HTR-8/SVneo (cell line): ENCODE data around the gene GPC3.

Experiments used
- DNase-seq: peaks from one replicate; pipeline ENCODE4 v3.0.0; 2011; ENCODE audit warnings: low spot score, mixed read lengths; ENCODE audit not compliant: insufficient read length
- FAIRE-seq: peaks from 2 replicates; lab custom pipeline; 2011; peaks lifted over from hg19 to GRCh38; lab: Jason Lieb, UNC

Gene GPC3

DNA sequence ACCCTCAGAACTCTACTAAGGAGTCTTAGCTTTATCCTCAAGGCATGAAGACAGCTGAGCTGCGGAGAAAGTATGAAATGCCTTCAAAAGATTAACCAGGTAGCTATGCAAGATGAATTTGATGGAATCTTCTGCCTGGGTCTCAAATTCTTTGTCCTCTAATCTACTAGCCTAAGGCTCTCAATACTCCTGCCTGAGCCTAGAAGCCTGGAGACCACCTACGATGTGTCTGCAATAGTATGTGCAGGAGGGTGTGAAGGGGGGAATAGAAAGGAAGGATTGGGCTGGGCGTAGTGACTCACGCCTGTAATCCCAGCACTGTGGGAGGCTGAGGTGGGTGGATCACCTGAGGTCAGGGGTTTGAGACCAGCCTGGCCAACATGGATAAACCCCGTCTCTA, 391.9 kb downstream of the GPC3 start:
- DNase-seq (no peak), FAIRE-seq (no peak)

DNA sequence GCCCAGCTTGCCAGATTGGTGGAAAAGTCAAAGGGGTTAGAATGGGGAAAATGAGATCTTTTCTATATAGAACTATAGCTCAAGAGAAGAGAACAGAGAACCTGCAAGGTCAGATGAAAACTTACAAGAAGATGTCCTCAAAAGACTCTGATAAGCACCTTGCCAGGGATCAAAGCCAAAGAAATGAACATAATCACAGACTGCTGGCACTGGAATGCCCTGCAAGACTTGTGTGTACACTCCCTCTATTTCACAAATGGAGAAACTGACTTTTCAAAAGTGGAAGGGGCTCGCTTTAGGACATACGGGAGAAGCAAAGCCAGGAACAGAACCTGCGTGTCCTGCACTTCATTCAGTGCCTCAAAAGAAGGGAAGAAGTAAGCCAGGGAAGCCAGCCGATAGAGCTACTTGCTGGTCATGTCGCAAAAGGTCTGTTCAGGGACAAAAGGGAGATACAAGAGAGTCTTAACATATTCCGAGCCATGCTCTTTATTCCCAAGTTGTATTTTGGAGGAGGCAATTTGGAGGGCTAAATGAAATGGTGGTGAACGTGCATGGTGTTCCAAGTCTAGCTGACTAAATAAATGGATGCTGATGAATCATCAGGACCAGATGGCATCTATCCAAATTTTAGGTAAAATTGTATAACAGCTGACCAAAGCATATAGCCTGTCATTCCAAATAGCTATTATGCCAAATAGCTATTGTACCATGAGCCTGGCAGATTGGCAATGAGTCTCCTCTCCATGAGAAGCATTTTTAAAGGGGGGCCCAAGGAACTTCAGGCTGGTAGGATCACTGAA, 394.5 kb downstream of the GPC3 start:
- FAIRE-seq = no peak

DNA sequence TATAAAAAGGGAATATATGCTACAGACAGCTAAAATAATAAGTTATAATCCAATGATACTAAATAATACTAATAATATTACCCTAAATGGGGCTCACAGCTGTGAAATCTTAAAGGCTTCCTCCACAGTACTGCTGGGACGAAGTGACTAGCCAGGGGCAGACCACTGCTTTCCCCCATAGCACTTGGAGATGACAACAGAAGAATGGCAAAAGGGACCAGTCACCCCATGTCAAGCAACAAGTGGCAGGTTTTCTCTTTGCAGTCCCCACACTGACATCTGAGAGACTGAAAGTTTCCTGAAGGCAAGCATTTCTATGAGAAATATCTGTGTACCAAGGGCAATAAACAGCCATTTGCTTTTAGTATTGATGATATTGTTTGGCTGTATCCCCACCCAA, 396.6 kb downstream of the GPC3 start:
- DNase-seq = no peak
- no peak for FAIRE-seq

More for the DNA sequence above, 394.5 kb downstream of the GPC3 start:
- DNase-seq = no peak

DNA sequence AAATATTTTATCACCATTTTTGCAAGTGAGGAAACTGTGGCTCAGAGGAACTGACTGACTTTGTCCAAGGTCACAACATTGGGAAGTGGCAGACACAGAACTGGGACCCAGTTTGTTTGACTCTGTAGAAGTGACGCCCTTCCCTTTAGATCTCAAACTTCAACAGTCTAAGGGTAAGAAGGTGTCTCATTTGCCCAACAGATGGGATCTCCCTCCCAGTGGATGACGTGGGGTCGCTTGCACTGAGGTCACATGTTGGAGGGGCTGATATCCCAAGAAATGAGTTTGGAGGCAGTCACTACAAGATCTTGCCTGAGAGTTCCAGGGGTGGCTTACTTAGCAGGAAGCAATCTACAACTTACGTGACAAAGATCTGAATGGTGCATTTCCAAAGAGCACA, 397.6 kb downstream of the GPC3 start:
- no peak for DNase-seq
- no peak for FAIRE-seq

DNA sequence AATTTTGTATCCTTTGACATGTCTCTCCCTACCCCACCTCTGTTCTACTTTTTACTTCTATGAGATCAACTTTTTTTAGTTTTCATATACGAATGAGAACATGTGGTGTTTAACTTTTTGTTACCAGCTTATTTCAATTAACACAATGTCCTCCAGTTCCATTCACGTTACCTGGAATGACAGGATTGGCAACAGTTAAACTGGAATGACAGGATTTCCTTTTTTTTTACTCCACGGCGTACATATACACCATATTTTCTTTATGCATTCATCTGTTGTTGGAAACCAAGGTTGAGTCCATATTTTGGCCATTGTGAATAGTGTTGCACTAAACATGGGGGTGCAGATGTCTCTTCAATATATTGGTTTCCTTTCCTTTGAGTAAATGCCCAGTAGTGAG, 398.3 kb downstream of the GPC3 start:
- FAIRE-seq = no peak
- DNase-seq = no peak

DNA sequence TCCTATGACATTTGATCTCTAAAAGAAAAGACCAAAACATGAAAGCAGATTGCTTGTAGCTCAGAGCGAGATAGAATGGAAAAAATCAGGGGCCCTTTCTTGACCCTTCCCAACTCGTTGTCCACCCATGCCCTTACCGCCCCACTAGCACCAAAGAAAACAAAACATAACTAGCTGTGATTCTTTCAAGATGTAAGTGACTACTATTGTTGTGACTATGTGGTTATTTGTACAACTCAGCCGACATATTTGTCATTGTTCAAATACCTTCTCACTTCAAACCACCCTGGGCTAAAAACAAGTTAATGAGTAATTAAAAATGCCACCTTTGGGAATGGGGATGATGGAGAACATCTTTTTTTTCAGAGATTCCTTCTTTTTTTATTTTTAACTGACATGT, 399.0 kb downstream of the GPC3 start:
- no peak for FAIRE-seq
- DNase-seq = no peak

DNA sequence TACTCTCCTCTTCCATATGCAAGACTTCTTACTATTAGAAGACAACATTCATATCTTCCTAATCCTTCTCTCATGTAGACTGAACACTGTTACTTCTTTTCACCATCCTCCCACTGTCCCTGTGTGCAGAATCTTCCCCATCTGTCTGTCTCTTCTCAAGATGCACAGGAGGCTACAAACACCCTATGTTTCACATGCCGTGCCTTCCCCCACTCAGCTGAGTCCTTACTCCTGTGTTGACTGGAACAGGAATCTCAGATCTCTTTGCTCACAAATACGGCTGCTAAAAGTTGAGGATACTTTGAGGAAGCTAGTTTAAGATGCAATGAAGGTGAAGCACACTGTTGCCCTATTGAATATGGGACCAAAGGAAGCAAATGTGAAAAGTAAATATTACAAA, 401.6 kb downstream of the GPC3 start:
- FAIRE-seq = no peak
- DNase-seq = no peak

DNA sequence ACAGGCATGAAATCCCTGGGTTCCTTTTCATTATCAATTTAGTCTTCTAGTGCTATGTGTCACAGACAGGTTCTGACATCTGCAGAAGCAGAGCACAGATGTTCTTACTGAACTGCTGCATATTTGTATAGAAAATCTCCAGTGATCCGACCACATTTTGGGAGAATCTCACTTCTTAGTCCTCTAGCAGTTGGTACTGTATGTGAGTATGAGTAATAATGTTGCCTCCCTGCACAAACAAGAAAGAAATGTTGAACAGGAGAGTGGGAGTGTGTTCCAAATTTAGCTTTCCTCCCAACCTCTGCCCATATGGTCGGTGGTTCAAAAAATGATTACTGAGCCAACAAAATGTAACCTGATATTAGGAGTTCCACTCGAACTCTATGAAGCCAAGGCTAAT, 404.8 kb downstream of the GPC3 start:
- FAIRE-seq (no peak), DNase-seq (no peak)

DNA sequence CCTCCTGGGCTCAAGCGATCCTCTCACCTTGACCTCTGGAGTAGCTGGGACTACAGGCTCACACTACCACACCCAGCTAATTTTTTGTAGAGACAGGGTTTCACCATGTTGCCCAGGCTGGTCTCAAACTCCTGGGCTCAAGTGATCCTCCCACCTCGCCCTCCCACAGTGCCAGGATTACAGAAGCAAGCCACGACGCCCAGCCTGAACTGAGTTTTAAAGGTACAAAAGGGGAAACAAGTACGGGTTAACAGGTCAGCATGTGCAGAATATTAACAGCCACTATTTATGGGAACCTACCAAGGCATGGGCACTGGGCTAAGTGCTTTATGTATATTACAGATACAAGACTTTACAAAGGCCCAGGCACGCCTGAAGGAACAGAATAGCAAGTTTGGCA, 405.8 kb downstream of the GPC3 start:
- DNase-seq = no peak

DNA sequence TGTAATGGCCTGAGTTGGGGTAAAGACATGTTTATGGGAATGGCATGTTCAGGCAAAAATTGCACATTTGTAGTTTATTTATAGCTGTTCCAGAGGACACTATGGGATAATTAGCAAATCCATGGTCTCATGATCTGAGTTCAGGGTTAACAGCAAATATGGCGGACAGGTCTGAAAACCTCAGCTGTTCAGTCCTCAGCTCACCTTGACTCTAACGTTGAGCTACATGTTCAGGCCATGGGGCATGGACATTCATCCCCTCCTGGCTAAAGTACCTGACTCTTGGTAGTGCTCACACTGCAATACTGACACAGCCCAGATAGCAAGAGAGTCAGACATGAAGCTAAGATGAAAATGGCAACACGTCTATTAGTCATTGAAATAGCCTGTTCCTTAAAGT, 408.5 kb downstream of the GPC3 start:
- DNase-seq (no peak), FAIRE-seq (no peak)

More for the DNA sequence above, 405.8 kb downstream of the GPC3 start:
- no peak for FAIRE-seq

DNA sequence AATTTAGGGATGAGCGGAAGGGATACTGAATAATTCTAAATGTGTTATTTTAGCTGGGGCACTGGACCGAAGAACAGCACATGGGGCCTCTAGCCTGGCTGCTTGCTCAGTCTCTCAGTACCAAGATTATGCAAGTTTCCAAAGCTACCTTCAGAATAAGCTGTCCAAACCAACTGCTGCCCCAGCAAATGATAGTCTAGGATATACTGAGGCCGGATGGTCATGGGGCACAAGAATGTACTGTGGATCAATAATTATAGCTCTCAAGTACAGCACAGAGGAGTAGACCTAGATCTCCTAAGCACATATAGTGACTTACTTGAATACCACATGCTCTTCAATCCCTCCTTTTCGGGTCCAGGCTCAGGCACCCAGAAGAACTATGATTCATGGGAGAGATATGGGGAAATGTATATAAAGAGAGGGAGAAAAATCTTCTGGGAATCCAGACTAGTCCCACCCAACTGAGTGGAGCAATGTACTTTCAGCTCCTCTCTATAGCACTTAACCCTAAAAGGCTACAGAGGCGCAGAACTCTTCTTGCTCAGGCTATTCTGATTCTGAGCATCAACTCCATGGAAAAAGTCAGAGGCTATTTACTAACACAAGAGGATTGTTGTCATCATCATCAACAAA, 409.8 kb downstream of the GPC3 start:
- FAIRE-seq (no peak), DNase-seq (no peak)

DNA sequence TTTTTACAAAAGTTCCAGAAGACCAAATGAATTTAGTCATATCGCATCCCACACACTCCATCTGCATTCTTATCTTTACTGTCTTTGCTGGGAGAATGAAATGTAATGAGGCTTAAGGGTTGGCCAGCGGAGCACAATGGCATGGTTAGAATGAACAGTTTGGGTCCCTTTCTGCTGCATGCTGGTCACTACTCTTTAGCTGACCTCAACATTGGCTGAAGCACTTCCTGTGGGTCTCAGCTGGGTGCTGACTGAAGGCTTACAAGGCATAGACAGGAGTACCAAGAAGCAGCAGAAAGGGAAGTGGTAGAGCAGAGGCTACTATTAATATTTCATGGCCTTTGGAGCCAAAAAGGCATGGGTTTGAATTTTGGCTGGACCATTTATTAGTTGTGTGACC, 410.7 kb downstream of the GPC3 start:
- FAIRE-seq (no peak), DNase-seq (no peak)

DNA sequence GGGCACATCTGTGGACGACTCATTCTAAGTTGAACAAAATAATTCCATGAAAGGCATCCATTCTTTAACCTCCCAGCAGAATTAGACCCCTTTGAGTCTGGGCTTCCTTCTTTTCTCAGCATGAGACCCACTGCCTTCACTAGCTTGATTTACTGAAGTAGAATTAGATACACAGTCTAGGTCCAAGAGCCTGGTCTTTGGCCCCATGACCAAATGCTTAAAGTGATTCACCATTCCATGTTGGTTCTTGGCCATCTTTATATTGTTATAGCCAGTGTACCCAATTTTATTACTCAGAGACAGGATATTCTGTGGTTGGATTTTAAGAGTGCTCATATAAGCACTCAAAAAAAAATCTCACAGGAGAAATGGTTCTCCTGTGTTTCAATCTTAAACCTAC, 414.8 kb downstream of the GPC3 start:
- DNase-seq = no peak

DNA sequence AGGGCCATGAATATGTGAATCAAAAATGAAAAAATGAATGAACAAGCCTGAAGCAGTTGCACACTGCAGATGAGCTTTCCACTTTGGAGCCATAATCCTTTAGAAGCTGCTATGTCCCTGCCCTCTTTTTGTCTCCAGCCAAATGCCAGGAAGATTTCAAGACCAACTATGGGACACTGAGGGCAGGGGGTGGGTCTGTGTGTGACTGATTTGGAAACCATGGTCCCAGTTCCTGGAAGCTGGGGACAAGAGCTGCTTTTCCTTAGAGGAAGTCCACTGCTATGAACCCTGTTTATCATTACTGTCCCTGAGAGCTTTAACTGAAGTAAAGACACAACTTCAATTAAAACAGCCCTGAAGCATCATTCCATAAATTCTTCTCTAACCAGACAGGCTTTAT, 416.2 kb downstream of the GPC3 start:
- FAIRE-seq = no peak
- DNase-seq = no peak

More for the DNA sequence above, 414.8 kb downstream of the GPC3 start:
- no peak for FAIRE-seq

DNA sequence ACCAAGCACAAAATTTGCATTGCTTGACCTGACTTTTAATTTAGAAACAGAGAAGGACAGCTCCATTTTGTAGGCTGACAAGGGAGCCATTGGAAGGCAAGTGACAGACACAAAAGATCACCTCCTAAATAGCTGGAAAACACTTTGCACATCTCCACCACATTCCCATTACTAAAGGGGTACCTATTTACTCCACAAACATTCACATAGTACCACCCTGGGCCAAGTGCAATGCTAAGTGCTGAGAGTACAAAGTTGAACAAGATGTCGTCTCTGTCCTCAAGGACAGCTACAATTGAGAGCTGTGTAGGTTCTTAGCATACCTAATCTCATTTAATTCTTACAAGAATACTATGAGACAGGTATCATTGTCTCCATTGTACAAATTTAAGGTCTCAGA, 417.3 kb downstream of the GPC3 start:
- no peak for DNase-seq
- FAIRE-seq = no peak

DNA sequence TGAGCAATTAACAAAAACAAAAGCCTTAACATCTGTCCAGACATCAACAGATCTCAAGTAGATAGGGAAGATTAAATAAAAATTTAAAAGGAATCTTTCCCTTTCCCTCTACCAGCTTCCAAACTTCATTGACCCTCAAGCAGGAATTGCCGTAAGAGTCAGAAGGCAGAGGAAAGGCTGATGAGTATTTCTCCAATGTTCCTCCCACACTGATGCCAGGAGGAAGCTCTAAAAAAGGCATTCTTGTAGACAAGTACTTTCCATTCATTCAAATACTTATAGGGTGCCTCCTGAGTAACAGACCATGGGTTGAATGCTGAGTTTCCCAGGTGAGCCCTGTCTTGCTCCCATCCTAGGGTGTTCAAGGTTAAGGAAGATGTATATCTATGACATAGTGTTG, 418.5 kb downstream of the GPC3 start:
- DNase-seq (no peak), FAIRE-seq (no peak)

DNA sequence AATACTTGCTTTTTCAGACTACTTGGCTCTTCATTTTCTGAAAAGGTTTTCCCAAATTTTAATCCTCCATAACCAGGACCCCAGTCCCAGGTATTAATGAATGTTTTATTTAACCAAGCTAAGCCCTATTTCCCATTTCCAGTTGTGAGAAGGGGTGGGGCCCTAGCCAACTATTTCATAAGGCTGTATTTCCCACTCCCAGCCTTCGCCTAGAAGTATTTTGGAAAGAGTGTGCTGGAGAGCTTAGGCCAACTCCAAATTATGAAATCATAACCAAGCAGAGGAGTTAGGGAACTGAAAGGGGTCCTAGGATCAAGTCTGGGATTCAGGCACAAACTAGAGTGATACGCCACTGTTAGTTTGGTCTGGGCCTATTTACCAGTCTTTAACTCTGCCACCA, 421.7 kb downstream of the GPC3 start:
- DNase-seq (no peak), FAIRE-seq (no peak)

DNA sequence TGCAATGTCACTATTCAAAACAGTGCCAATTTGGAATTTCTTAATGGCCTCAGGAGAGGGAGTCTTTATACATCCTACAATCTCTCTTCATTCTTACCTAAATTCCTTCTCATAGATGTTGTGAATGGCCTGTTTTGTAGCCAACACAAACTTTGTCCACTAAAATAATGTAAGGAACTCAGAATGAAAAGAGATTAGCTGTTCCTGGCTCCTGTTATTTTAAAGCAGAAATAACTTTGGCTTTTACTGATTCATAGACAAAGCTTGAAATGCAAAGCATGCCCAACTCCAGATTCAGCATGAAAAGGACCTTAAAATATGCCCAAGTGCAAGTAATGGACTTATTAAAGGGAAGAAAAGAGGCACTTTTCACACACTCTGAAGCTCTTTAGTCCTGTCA, 424.1 kb downstream of the GPC3 start:
- no peak for FAIRE-seq

DNA sequence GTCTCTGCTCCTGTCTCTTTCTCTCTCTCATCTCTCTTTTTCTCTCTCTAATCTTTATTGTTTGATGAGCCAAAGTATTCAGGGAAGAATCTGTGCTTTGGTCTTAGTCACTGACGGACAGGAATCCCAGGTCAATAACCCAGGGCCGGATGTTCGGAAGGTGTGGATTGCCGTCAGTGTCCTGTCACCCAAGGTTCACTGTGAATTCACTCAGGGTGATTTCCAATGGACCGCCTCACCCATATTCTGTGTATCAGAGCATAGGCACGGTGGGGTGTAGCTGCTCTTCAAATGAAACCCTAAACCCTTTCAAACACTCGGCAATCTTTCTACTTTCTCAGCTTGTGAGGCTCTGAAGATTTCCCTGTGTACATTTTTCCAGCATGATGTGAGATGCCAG, 425.5 kb downstream of the GPC3 start:
- FAIRE-seq (no peak), DNase-seq (no peak)

More for the DNA sequence above, 424.1 kb downstream of the GPC3 start:
- no peak for DNase-seq

DNA sequence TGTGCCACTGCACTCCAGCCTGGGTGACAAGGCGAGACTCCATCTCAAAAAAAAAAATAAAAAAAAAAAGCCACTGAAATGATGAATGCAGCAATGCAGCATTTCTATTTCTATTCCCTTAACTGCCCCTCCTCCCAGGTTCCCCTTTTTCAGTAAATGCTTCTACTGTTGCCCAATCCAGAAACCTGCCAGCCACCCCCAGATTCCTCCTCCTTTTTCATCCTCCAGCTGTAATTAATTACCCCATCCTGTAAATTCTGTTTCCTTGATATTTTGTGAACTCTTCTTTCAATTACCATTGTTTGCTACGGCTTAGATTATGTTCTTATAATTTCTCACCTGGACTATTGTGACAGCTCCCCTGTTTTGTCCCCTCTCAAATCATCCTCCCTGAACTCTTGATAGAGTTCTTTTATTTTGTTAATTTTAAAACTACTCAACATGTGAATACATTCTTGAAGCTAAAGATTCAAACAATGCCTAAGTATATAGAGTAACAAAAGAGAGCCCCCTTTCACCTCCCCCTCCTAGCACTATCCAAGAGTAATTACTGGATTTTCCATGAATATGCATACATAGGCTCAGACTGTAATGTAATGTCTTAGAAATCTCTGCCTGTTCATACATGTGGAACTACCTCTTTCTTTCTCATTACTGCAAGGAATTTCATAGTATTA, 429.5 kb downstream of the GPC3 start:
- DNase-seq = no peak
- FAIRE-seq = no peak
